ENCODE results near the gene GANC. TPM values are rescaled to one million over a fixed set of nuclear protein-coding genes. Genes with fewer than 3 reads are reported as not detected.
"Not testable (repeated sequence)": the region's sequence is repeated elsewhere in the genome, so short reads cannot be mapped to it uniquely, and the experiment has no call there.

Gene GANC
- total and polyA plus RNA-seq, 8 donors = 5.2 to 77.6 (median 12.1) TPM

DNA sequence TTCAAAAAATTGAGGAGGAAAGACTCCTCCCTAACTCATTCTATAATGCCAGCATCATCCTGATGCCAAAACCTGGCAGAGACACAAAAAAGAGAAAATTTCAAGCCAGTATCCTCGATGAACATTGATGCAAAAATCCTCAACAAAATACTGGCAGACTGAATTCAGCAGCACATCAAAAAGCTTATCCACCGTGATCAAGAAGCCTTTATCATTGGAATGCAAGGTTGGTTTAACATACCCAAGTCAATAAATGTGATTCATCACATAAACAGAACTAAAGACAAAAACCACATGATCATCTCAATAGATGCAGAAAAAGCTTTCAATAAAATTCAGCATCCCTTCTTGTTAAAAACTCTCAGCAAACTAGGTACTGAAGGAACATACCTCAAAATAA, 62.1 kb downstream of the GANC start:
- DNase-seq = no peak
- intact Hi-C loops (cut with DNase I; ENCODE audit: low total_unique reads) = no loop called here
- TF ChIP-seq, protein P1, sequence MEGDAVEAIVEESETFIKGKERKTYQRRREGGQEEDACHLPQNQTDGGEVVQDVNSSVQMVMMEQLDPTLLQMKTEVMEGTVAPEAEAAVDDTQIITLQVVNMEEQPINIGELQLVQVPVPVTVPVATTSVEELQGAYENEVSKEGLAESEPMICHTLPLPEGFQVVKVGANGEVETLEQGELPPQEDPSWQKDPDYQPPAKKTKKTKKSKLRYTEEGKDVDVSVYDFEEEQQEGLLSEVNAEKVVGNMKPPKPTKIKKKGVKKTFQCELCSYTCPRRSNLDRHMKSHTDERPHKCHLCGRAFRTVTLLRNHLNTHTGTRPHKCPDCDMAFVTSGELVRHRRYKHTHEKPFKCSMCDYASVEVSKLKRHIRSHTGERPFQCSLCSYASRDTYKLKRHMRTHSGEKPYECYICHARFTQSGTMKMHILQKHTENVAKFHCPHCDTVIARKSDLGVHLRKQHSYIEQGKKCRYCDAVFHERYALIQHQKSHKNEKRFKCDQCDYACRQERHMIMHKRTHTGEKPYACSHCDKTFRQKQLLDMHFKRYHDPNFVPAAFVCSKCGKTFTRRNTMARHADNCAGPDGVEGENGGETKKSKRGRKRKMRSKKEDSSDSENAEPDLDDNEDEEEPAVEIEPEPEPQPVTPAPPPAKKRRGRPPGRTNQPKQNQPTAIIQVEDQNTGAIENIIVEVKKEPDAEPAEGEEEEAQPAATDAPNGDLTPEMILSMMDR (IDR thresholded peaks at IDR 0.05) = no peak
- no peak for TF ChIP-seq POLR2AphosphoS5 (IDR thresholded peaks at IDR 0.05)
- no peak for TF ChIP-seq POLR2A (IDR thresholded peaks at IDR 0.05)
- Histone ChIP-seq H3K36me3 (peaks cover 0 to 34% (median 22%) of the 10 kb centered on the region in 4 donors), H3K4me1 (no peaks in the 10 kb centered on the region), H3K9me3 (peaks cover 0 to 14% (median 5%) of the 10 kb centered on the region in 4 donors), H3K4me3 (no peak overlapping the region), H3K27me3 (no peaks in the 10 kb centered on the region), H3K27ac (no peak overlapping the region)
- 92 to 98% (median 96%) methylated on average over 2 of the region's 2 CpGs for WGBS, 5 donors

DNA sequence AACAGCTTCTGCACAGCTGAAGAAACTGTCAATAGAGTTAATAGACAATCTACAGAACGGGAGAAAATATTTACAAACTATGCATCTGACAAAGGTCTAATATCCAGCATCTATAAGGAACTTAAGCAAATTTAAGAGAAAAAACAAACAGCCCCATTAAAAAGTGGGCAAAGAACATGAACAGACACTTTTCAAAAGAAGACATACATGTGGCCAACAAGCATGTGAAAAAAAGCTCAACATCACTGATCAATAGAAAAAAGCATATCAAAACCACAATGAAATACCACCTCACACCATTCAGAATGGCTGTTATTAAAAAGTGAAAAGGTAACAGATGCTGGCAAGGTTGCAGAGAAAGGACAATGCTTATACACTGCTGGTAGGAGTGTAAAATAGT, 63.6 kb downstream of the GANC start:
- H3K27ac ChIP-seq; H3K4me1 ChIP-seq; H3K4me3 ChIP-seq; H3K27me3 ChIP-seq; DNase-seq; intact Hi-C loops (cut with DNase I; ENCODE audit: low total_unique reads): not testable (repeated sequence)
- H3K36me3 ChIP-seq = peaks cover 0 to 25% (median 12%) of the 10 kb centered on the region in 4 donors
- H3K9me3 ChIP-seq = peaks cover 0 to 14% (median 5%) of the 10 kb centered on the region in 4 donors
- 94 to 100% (median 97%) methylated on average over 1 of the region's 1 CpG for WGBS, 5 donors

DNA sequence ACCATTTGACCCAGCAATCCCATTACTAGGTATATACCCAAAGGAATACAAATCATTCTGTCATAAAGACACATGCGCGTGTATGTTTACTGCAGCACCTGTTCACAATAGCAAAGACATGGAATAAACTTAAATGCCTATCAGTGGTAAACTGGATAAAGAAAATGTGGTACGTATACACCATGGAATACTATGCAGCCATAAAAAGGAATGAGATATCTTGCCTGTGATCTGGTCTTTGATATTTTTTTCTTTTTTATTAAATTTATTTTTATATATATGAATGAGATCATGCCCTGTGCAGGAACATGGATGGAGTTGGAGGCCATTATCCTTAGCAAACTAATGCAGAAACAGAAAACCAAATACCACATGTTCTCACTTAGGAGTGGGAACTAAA, 64.1 kb downstream of the GANC start:
- intact Hi-C loops (cut with DNase I; ENCODE audit: low total_unique reads); DNase-seq; H3K27ac ChIP-seq; H3K4me3 ChIP-seq; H3K27me3 ChIP-seq; H3K4me1 ChIP-seq: not testable (repeated sequence)
- H3K9me3 ChIP-seq = peaks cover 0 to 14% (median 5%) of the 10 kb centered on the region in 4 donors
- H3K36me3 ChIP-seq = peaks cover 0 to 25% (median 12%) of the 10 kb centered on the region in 4 donors
- 96 to 99% (median 99%) methylated on average over 3 of the region's 3 CpGs for WGBS, 5 donors

DNA sequence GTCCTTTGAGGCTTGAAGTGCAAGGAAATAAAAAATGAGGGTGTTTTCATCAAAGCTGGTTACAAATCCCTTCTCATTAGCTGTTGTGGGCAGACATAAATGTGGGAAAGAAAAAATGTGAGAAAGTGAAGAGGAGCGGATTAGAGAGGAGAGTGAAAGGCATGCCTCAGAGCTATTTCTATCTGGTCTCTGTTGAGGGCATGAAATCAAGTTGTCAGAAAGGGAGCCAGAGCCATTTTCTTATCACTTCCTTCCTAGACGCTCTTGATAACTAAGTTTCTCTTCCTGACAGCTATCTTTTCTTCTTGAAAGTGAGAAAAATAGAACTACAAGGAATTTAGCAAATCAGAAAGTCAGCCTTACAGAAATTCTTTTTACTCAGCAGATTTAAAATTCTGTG, 65.5 kb downstream of the GANC start:
- DNase-seq = no peak
- Histone ChIP-seq H3K27me3 (no peaks in the 10 kb centered on the region), H3K27ac (no peak overlapping the region), H3K4me1 (no peaks in the 10 kb centered on the region), H3K9me3 (peaks cover 0 to 14% (median 5%) of the 10 kb centered on the region in 4 donors), H3K36me3 (peaks cover 0 to 38% (median 22%) of the 10 kb centered on the region in 4 donors), H3K4me3 (no peak overlapping the region)
- TF ChIP-seq EP300 (IDR thresholded peaks at IDR 0.05) = no peak
- no peak for TF ChIP-seq POLR2AphosphoS5 (IDR thresholded peaks at IDR 0.05)
- TF ChIP-seq, protein P1 (IDR thresholded peaks at IDR 0.05) = no peak
- no peak for TF ChIP-seq POLR2A (IDR thresholded peaks at IDR 0.05)
- intact Hi-C loops (cut with DNase I; ENCODE audit: low total_unique reads) = no loop called here
- 58 to 65% (median 61%) methylated on average over 2 of the region's 2 CpGs for WGBS, 5 donors

DNA sequence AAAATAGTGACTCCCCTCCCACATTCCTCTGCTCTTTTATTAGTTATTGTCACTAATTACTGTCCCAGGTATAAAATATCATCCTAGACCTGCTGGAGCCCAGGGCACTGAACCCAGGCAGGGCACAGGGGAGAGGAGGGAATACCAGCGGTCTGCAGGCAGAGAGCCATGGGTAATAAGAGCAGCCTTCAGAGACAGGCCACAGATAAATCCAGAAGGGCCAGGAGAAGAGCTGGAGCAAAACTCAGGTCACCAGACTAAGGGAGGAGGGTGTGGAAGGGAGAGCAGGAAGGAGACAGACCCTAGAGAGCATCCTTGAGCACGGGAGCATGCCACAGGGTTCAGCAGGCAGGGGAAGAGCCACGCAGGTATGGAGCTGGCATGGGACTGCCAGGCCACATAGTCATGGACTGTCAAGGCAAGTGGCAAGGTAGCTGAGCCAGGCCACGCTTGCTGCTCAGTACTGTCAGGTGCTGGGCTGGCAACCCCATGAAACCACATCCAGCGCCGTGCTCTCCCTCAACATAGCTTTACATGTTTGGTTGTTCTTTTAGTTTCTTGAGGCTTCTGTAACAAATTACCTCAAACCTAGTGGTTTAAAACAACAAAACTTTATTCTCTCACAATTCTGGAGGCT, 70.7 kb downstream of the GANC start:
- TF ChIP-seq POLR2A (IDR thresholded peaks at IDR 0.05) = no peak
- TF ChIP-seq, protein P1 (IDR thresholded peaks at IDR 0.05) = no peak
- no peak for TF ChIP-seq EP300 (IDR thresholded peaks at IDR 0.05)
- no peak for TF ChIP-seq POLR2AphosphoS5 (IDR thresholded peaks at IDR 0.05)
- Histone ChIP-seq H3K4me3 (no peak overlapping the region), H3K4me1 (no peaks in the 10 kb centered on the region), H3K27ac (no peak overlapping the region), H3K9me3 (no peaks in the 10 kb centered on the region), H3K27me3 (no peaks in the 10 kb centered on the region), H3K36me3 (peaks cover 8 to 71% (median 59%) of the 10 kb centered on the region in 4 donors)
- WGBS, 5 donors = 85 to 98% (median 94%) methylated on average over 6 of the region's 6 CpGs
- no peak for DNase-seq
- intact Hi-C loops (cut with DNase I; ENCODE audit: low total_unique reads) = no loop called here

Data from stomach (tissue), 9 donors.